ENCODE data around the gene ANAPC16. TPM values are rescaled to one million over a fixed set of nuclear protein-coding genes. Genes with fewer than 3 reads are reported as not detected.
"Not testable (repeated sequence)": the region's sequence is repeated elsewhere in the genome, so short reads cannot be mapped to it uniquely, and the experiment has no call there.

ANAPC16 gene
- total RNA-seq, 2 experiments from 2014 or later, result 61.9 to 64.3 TPM

DNA sequence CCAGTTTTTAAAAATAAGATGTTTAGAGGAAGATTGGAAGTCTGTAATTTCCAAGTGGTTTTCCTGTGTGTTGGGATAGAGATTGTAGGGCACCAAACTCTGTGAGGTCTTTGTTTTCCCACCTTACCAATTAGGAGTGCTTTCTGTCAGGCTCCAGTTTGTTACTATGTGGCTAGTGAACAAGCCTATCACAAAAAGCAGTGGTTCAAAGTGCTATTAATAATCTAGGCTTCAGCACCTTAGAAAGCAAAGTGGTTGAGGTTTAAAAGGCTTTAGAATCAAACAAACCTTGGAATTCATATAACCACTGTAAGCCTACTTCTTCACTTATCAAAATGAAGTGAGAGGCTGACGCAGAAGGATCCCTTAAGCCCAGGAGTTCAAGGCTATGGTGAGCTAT lies 11.1 kb upstream of the ANAPC16 start:
- POLR2A ChIA-PET, result no interaction called here
- no peak for ATAC-seq (ENCODE audit: poor library complexity)
- TF ChIP-seq, protein P1, sequence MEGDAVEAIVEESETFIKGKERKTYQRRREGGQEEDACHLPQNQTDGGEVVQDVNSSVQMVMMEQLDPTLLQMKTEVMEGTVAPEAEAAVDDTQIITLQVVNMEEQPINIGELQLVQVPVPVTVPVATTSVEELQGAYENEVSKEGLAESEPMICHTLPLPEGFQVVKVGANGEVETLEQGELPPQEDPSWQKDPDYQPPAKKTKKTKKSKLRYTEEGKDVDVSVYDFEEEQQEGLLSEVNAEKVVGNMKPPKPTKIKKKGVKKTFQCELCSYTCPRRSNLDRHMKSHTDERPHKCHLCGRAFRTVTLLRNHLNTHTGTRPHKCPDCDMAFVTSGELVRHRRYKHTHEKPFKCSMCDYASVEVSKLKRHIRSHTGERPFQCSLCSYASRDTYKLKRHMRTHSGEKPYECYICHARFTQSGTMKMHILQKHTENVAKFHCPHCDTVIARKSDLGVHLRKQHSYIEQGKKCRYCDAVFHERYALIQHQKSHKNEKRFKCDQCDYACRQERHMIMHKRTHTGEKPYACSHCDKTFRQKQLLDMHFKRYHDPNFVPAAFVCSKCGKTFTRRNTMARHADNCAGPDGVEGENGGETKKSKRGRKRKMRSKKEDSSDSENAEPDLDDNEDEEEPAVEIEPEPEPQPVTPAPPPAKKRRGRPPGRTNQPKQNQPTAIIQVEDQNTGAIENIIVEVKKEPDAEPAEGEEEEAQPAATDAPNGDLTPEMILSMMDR (IDR thresholded peaks at IDR 0.05), result no peak
- Mint-ChIP-seq H3K4me3 (no peak overlapping the region), H3K9me3 (no peaks in the 10 kb centered on the region), H3K27me3 (no peaks in the 10 kb centered on the region), H3K36me3 (ENCODE audit: low read depth) (peaks cover 56% of the 10 kb centered on the region), H3K4me1 (ENCODE audit: low read depth) (peaks cover 8% of the 10 kb centered on the region), H3K27ac (no peak overlapping the region)
- Histone ChIP-seq H3K4me3 (ENCODE audit: low read length) (no peak overlapping the region), H3K9me3 (ENCODE audit: control insufficient read depth in 1 of 2, insufficient read depth in 1 of 2, low read length in 2 of 2) (no peaks in the 10 kb centered on the region), H3K27me3 (ENCODE audit: control insufficient read depth in 1 of 2, insufficient read depth in 2 of 2, low read length in 2 of 2) (no peaks in the 10 kb centered on the region), H3K27ac (ENCODE audit: low read depth in 1 of 2, low read length in 2 of 2) (no peak overlapping the region), H3K36me3 (ENCODE audit: insufficient read depth, low read length) (peaks cover 47% of the 10 kb centered on the region), H3K4me1 (ENCODE audit: insufficient read depth, low read length) (peaks cover 11% of the 10 kb centered on the region)
- intact Hi-C loops (cut with DNase I, micrococcal nuclease), result no loop called here
- CTCF ChIA-PET, result no interaction called here
- DNase-seq, result no peak

DNA sequence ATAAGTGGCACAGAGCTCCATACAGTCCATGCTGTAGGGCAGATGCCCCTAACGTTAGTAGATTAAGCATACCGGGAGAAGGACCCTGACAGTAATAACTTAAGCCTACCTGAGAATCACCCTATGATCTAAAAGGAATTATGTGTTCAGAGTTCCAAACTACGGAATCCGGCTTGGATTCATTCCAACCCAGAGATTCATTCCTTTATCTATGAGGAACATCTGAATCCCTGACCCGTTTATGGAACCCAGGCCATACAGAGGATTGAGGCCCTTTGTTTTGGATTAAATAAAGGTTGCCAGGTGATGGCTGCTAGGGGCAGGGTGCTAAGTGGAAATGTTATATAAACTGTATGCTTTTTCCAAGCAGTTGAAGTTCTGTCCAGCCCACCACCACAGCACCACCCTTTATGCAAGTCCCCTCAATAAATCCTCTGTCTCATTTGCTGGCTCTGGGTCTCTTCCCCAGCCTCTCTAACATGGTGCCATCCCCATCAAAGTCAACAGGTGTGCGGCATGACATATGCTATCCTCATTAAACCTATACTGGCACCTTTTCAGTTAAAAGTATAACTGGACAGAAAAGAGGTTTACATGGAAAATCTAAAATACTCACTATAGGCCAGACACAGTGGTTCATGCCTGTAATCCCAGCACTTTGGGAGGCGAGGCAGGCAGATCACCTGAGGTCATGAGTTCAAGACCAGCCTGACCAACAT lies 9.1 kb upstream of the ANAPC16 start:
- DNase-seq, result no peak
- intact Hi-C loops (cut with DNase I, micrococcal nuclease), result no loop called here
- Mint-ChIP-seq H3K4me3 (no peak overlapping the region), H3K4me1 (ENCODE audit: low read depth) (peaks cover 15% of the 10 kb centered on the region), H3K9me3 (no peaks in the 10 kb centered on the region), H3K27ac (no peak overlapping the region), H3K27me3 (no peaks in the 10 kb centered on the region), H3K36me3 (ENCODE audit: low read depth) (peaks cover 61% of the 10 kb centered on the region)
- TF ChIP-seq, protein P1 (IDR thresholded peaks at IDR 0.05), result no peak
- ChIA-PET CTCF (no interaction called here), POLR2A (interaction anchor here (0.6 kb wide), 1 partner anchor 12 kb away, joined by 4 read pairs; no protein-coding TSS in a partner anchor)
- Histone ChIP-seq H3K27ac (ENCODE audit: low read depth in 1 of 2, low read length in 2 of 2) (no peak overlapping the region), H3K4me3 (ENCODE audit: low read length) (no peak overlapping the region), H3K27me3 (ENCODE audit: control insufficient read depth in 1 of 2, insufficient read depth in 2 of 2, low read length in 2 of 2) (no peaks in the 10 kb centered on the region), H3K4me1 (ENCODE audit: insufficient read depth, low read length) (peaks cover 14% of the 10 kb centered on the region), H3K36me3 (ENCODE audit: insufficient read depth, low read length) (peaks cover 52% of the 10 kb centered on the region), H3K9me3 (ENCODE audit: control insufficient read depth in 1 of 2, insufficient read depth in 1 of 2, low read length in 2 of 2) (no peaks in the 10 kb centered on the region)
- no peak for ATAC-seq (ENCODE audit: poor library complexity)

DNA sequence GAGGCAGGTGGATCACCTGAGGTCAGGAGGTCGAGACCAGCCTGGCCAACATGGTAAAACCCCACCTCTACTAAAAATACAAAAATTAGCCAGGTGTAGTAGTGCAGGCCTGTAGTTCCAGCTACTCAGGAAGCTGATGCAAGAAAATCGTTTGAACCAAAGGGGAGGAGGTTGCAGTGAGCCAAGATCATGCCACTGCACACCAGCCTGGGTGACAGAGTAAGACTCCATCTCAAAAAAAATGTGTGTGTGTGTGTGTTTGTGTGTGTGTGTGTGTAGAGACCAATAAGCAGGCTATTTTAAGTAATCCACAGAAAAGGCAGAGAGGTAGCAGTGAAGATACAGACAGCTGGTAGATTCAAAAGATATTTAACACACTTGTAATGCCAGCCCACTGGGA lies 7.3 kb upstream of the ANAPC16 start:
- peak overlapping the region; percentile 59 for H3K27ac Mint-ChIP-seq
- H3K9me3 Mint-ChIP-seq; H3K27me3 ChIP-seq (ENCODE audit: control insufficient read depth in 1 of 2, insufficient read depth in 2 of 2, low read length in 2 of 2); H3K9me3 ChIP-seq (ENCODE audit: control insufficient read depth in 1 of 2, insufficient read depth in 1 of 2, low read length in 2 of 2); DNase-seq; H3K4me3 ChIP-seq (ENCODE audit: low read length); H3K27me3 Mint-ChIP-seq; H3K4me3 Mint-ChIP-seq; intact Hi-C loops (cut with DNase I, micrococcal nuclease); ATAC-seq (ENCODE audit: poor library complexity); H3K27ac ChIP-seq (ENCODE audit: low read depth in 1 of 2, low read length in 2 of 2): not testable (repeated sequence)
- POLR2A ChIA-PET, result interaction anchor here (0.7 kb wide), 1 partner anchor 121 kb away, joined by 3 read pairs; no protein-coding TSS in a partner anchor
- H3K4me1 ChIP-seq (ENCODE audit: insufficient read depth, low read length), result peaks cover 17% of the 10 kb centered on the region
- H3K36me3 ChIP-seq (ENCODE audit: insufficient read depth, low read length), result peaks cover 54% of the 10 kb centered on the region
- H3K4me1 Mint-ChIP-seq (ENCODE audit: low read depth), result peaks cover 22% of the 10 kb centered on the region
- H3K36me3 Mint-ChIP-seq (ENCODE audit: low read depth), result peaks cover 56% of the 10 kb centered on the region
- CTCF ChIA-PET, result interaction anchor here (1.0 to 1.3 kb wide), 2 partner anchors 108 to 160 kb away, joined by 3 read pairs; no protein-coding TSS in a partner anchor

GRCh38 chr10:72211381-72211780 lies 4.4 kb upstream of the ANAPC16 start:
- intact Hi-C loops (cut with DNase I, micrococcal nuclease), result loop anchor here in 1 of 2 experiments (10.0 kb wide), 1 partner anchor 1977 kb away; the partner anchor contains the start of gene PPA1
- H3K4me1 Mint-ChIP-seq (ENCODE audit: low read depth), result peaks cover 37% of the 10 kb centered on the region
- CTCF ChIA-PET, result not testable (repeated sequence)

GRCh38 chr10:72211832-72212231 lies 4.0 kb upstream of the ANAPC16 start:
- H3K9me3 ChIP-seq (ENCODE audit: control insufficient read depth in 1 of 2, insufficient read depth in 1 of 2, low read length in 2 of 2); H3K4me3 Mint-ChIP-seq; H3K4me3 ChIP-seq (ENCODE audit: low read length); H3K9me3 Mint-ChIP-seq; POLR2A ChIA-PET; DNase-seq; ATAC-seq (ENCODE audit: poor library complexity); H3K27me3 Mint-ChIP-seq; H3K27ac Mint-ChIP-seq; H3K27me3 ChIP-seq (ENCODE audit: control insufficient read depth in 1 of 2, insufficient read depth in 2 of 2, low read length in 2 of 2); H3K27ac ChIP-seq (ENCODE audit: low read depth in 1 of 2, low read length in 2 of 2); CTCF ChIA-PET: not testable (repeated sequence)
- Mint-ChIP-seq H3K36me3 (ENCODE audit: low read depth) (peaks cover 57% of the 10 kb centered on the region), H3K4me1 (ENCODE audit: low read depth) (peaks cover 41% of the 10 kb centered on the region)
- intact Hi-C loops (cut with DNase I, micrococcal nuclease), result loop anchor here in 1 of 2 experiments (10.0 kb wide), 1 partner anchor 1977 kb away; the partner anchor contains the start of gene PPA1
- H3K36me3 ChIP-seq (ENCODE audit: insufficient read depth, low read length), result peaks cover 44% of the 10 kb centered on the region
- H3K4me1 ChIP-seq (ENCODE audit: insufficient read depth, low read length), result peaks cover 45% of the 10 kb centered on the region

More at GRCh38 chr10:72211381-72211780, 4.4 kb upstream of the ANAPC16 start:
- H3K9me3 Mint-ChIP-seq; H3K27me3 Mint-ChIP-seq; H3K4me3 Mint-ChIP-seq; H3K4me3 ChIP-seq (ENCODE audit: low read length); H3K9me3 ChIP-seq (ENCODE audit: control insufficient read depth in 1 of 2, insufficient read depth in 1 of 2, low read length in 2 of 2); H3K27ac Mint-ChIP-seq; POLR2A ChIA-PET; DNase-seq; ATAC-seq (ENCODE audit: poor library complexity); H3K27me3 ChIP-seq (ENCODE audit: control insufficient read depth in 1 of 2, insufficient read depth in 2 of 2, low read length in 2 of 2); H3K27ac ChIP-seq (ENCODE audit: low read depth in 1 of 2, low read length in 2 of 2): not testable (repeated sequence)
- Histone ChIP-seq H3K4me1 (ENCODE audit: insufficient read depth, low read length) (peaks cover 42% of the 10 kb centered on the region), H3K36me3 (ENCODE audit: insufficient read depth, low read length) (peaks cover 48% of the 10 kb centered on the region)
- H3K36me3 Mint-ChIP-seq (ENCODE audit: low read depth), result peaks cover 57% of the 10 kb centered on the region

Data from CD4-positive, alpha-beta T cell (primary cell).